ENCODE measurements around the gene CENPT. TPM values are rescaled to one million over a fixed set of nuclear protein-coding genes. Genes with fewer than 3 reads are reported as not detected.

Gene CENPT
- total and polyA plus RNA-seq, 2 of the 13 experiments (the other 11 are each of a cell fraction or from before 2014, with no cell fraction given), result 40.9 to 43.3 TPM

GRCh38 chr16:67805718-67806427 lies 41.6 kb downstream of the CENPT start (continued):
- TF ChIP-seq ZNF724P (CRISPR knock-in tag; IDR thresholded peaks at IDR 0.05; ENCODE audit: borderline replicate concordance) (0 out of 2 replicates have a peak, but pooled peaks have one; percentile 19), SCMH1 (CRISPR knock-in tag; IDR thresholded peaks at IDR 0.05; ENCODE audit: borderline replicate concordance) (no peak), ZNF274 (CRISPR knock-in tag; IDR thresholded peaks at IDR 0.05) (peak; percentile 66; the same call in 1 of the 2 replicates), CREB1 (IDR thresholded peaks at IDR 0.05) (no peak), CREB1 (CRISPR knock-in tag; IDR thresholded peaks at IDR 0.05) (no peak), ZNF614 (CRISPR knock-in tag; IDR thresholded peaks at IDR 0.05; ENCODE audit: borderline replicate concordance) (peak; percentile 56; the same call in 1 of the 2 replicates), ATAD3A (CRISPR knock-in tag; IDR thresholded peaks at IDR 0.05) (0 out of 2 replicates have a peak, but pooled peaks have one; percentile 24), ZNF350 (CRISPR knock-in tag; IDR thresholded peaks at IDR 0.05; ENCODE audit: borderline replicate concordance, low read depth) (no peak), ZNF557 (CRISPR knock-in tag; IDR thresholded peaks at IDR 0.05) (0 out of 2 replicates have a peak, but pooled peaks have one; percentile 3), ZNF264 (CRISPR knock-in tag; IDR thresholded peaks at IDR 0.05) (no peak), JUN (CRISPR knock-in tag; IDR thresholded peaks at IDR 0.05) (no peak), ZNF260 (CRISPR knock-in tag; IDR thresholded peaks at IDR 0.05; ENCODE audit: borderline replicate concordance, low read depth) (no peak), KDM5B (CRISPR knock-in tag; IDR thresholded peaks at IDR 0.05; ENCODE audit: borderline replicate concordance) (peak; percentile 80; the same call in 1 of the 2 replicates), FUBP1 (CRISPR knock-in tag; IDR thresholded peaks at IDR 0.05; ENCODE audit: borderline replicate concordance) (0 out of 2 replicates have a peak, but pooled peaks have one; percentile 35), SALL2 (CRISPR knock-in tag; IDR thresholded peaks at IDR 0.05) (no peak; the same call in 1 of the 2 replicates), ZNF280D (CRISPR knock-in tag; IDR thresholded peaks at IDR 0.05) (0 out of 2 replicates have a peak, but pooled peaks have one; percentile 14)
